GM12875 (cell line): ENCODE measurements around the gene CASZ1.

Experiments
- H3K4me3 ChIP-seq: one replicate; pipeline ENCODE4 v1.5.1; 2011; ENCODE audit warnings: low read depth, low read length, control low read depth
- CTCF ChIP-seq: IDR thresholded peaks from 2 replicates; pipeline ENCODE4 v1.5.1; 2011; ENCODE audit warnings: low read depth, mild to moderate bottlenecking, control low read depth, inconsistent platforms, low read length, moderate library complexity, borderline replicate concordance; ENCODE audit not compliant: insufficient read depth

The CASZ1 gene

GRCh38 chr1:10785728-10786638 lies 10.5 kb downstream of the CASZ1 start:
- no peak overlapping the region for H3K4me3 ChIP-seq
- TF ChIP-seq CTCF, result no peak

GRCh38 chr1:10784998-10785727 lies 11.3 kb downstream of the CASZ1 start:
- no peak overlapping the region for H3K4me3 ChIP-seq
- TF ChIP-seq CTCF, result no peak

GRCh38 chr1:10782491-10783244 lies 13.8 kb downstream of the CASZ1 start:
- TF ChIP-seq CTCF, result no peak

GRCh38 chr1:10781137-10781536 lies 15.3 kb downstream of the CASZ1 start:
- no peak overlapping the region for H3K4me3 ChIP-seq
- no peak for TF ChIP-seq CTCF

More at GRCh38 chr1:10782491-10783244, 13.8 kb downstream of the CASZ1 start:
- no peak overlapping the region for H3K4me3 ChIP-seq

GRCh38 chr1:10779841-10780240 lies 16.6 kb downstream of the CASZ1 start:
- H3K4me3 ChIP-seq, result no peak overlapping the region
- no peak for TF ChIP-seq CTCF

GRCh38 chr1:10779201-10779600 lies 17.2 kb downstream of the CASZ1 start:
- no peak for TF ChIP-seq CTCF
- H3K4me3 ChIP-seq, result no peak overlapping the region
